HCT116 (cell line): ENCODE results near the gene TOX2. TPM values are rescaled to one million over a fixed set of nuclear protein-coding genes. Genes with fewer than 3 reads are reported as not detected.

Source experiments
- ATAC-seq: fragments of 200-7000 bp; cut with Tn5 transposase; 2 replicates; pipeline ENCODE4 v1.9.1; 2020; ENCODE audit warnings: mild to moderate bottlenecking, moderate library complexity
- BruUV-seq: library from RNA; stranded (reverse); fragments of 400-500 nt; replicated peaks from 2 replicates; lab custom pipeline; 2021; lab: Mats Ljungman, UMichigan
- CTCF ChIA-PET: fragments of 300-600 bp; sonication (Branson Sonifier 250); formaldehyde crosslinking; loops from one replicate; lab custom pipeline; 2021; ENCODE audit warnings: antibody characterized with exemption; lab: Charles Lee
- POLR2A ChIA-PET: fragments of 300-600, 350-600 bp; sonication (Branson Sonifier 250); formaldehyde crosslinking; loops from one replicate; lab custom pipeline; 2021; ENCODE audit warnings: antibody characterized with exemption; lab: Charles Lee
- RAD21 ChIA-PET, 2 experiments: fragments of 300-600 bp; sonication (Branson Sonifier 250); formaldehyde crosslinking; loops; one replicate each; lab custom pipeline; 2023; ENCODE audit warnings: low total read pairs in 2 of 2; ENCODE audit not compliant: uncharacterized antibody in 2 of 2, unreplicated experiment in 2 of 2, low non-redundant PET in 1 of 2; lab: Charles Lee
- DNase-seq: peaks from one replicate; pipeline ENCODE4 v3.0.0-alpha.2; 2010; ENCODE audit warnings: low read depth, low spot score
- H2AFZ ChIP-seq: fragments of 200-600 bp; shearing (Covaris generic), sonication (generic); 2 replicates; pipeline ENCODE4 v1.6.1; 2017; ENCODE audit warnings: low read depth, mixed run types, mixed read lengths, antibody characterized with exemption, low read length; ENCODE audit not compliant: poor library complexity, severe bottlenecking
- H3K27ac ChIP-seq: 2 replicates; pipeline ENCODE4 v1.5.1; 2012; ENCODE audit warnings: low read depth, low read length
- H3K27me3 ChIP-seq: fragments of 200-600 bp; sonication (generic); 2 replicates; pipeline ENCODE4 v1.6.1; 2016; ENCODE audit warnings: mixed run types, low read length, mixed read lengths; ENCODE audit not compliant: insufficient read depth
- H3K36me3 ChIP-seq, 2 experiments: fragments of 200-500 bp in 1 of 2; fragments of 200-600 bp in 1 of 2; sonication (Bioruptor generic) in 1 of 2; sonication (generic) in 1 of 2; 2 replicates each; pipeline versions ENCODE4 v1.5.1 to v1.6.1; 2014 to 2016; ENCODE audit warnings: low read length in 2 of 2, inconsistent platforms in 1 of 2, mixed read lengths in 1 of 2, mixed run types in 1 of 2; ENCODE audit not compliant: insufficient read depth in 2 of 2, control insufficient read depth in 1 of 2
- H3K4me1 ChIP-seq, 2 experiments: fragments of 200-600 bp in 1 of 2; sonication (generic) in 1 of 2; 2 replicates each; pipeline versions ENCODE4 v1.5.1 to v1.6.1; 2012 to 2017; ENCODE audit warnings: low read length in 2 of 2, inconsistent platforms in 1 of 2, mild to moderate bottlenecking in 1 of 2, mixed read lengths in 1 of 2, mixed run types in 1 of 2, moderate library complexity in 1 of 2; ENCODE audit not compliant: insufficient read depth in 2 of 2, control insufficient read depth in 1 of 2
- H3K4me2 ChIP-seq: fragments of 200-600 bp; sonication (generic); 2 replicates; pipeline ENCODE4 v1.6.1; 2017; ENCODE audit warnings: mixed run types, low read length, mixed read lengths
- H3K4me3 ChIP-seq, 2 experiments: fragments of 200-600 bp in 1 of 2; sonication (generic) in 1 of 2; replicated peaks in 1 of 2; 2 replicates each; pipeline ENCODE4 v1.5.1; 2011 to 2016; ENCODE audit warnings: low read length in 2 of 2, control low read depth in 1 of 2, low read depth in 1 of 2, mild to moderate bottlenecking in 1 of 2, mixed read lengths in 1 of 2, mixed run types in 1 of 2
- H3K79me2 ChIP-seq: fragments of 200-600 bp; sonication (generic); 2 replicates; pipeline ENCODE4 v1.6.1; 2017; ENCODE audit warnings: mild to moderate bottlenecking, mixed run types, low read length, moderate library complexity, mixed read lengths; ENCODE audit not compliant: insufficient read depth
- H3K9ac ChIP-seq: fragments of 200-600 bp; sonication (generic); 2 replicates; pipeline ENCODE4 v1.6.1; 2016; ENCODE audit warnings: low read length, mixed read lengths
- H3K9me2 ChIP-seq: fragments of 200-600 bp; sonication (generic), shearing (Covaris generic); 2 replicates; pipeline ENCODE4 v1.6.1; 2017; ENCODE audit warnings: mixed run types, mild to moderate bottlenecking, moderate library complexity; ENCODE audit not compliant: insufficient read depth
- H3K9me3 ChIP-seq, 2 experiments: fragments of 200-500 bp in 1 of 2; fragments of 200-600 bp in 1 of 2; sonication (Bioruptor generic) in 1 of 2; sonication (generic) in 1 of 2; 2 replicates each; pipeline ENCODE4 v1.6.1; 2014 to 2017; ENCODE audit warnings: low read length in 2 of 2, mixed read lengths in 2 of 2, inconsistent platforms in 1 of 2, low read depth in 1 of 2, mild to moderate bottlenecking in 1 of 2, mixed run types in 1 of 2, moderate library complexity in 1 of 2; ENCODE audit not compliant: control insufficient read depth in 1 of 2, insufficient read depth in 1 of 2
- H4K20me1 ChIP-seq: fragments of 200-600 bp; sonication (generic), shearing (Covaris generic); 2 replicates; pipeline ENCODE4 v1.6.1; 2017; ENCODE audit warnings: mixed run types, mild to moderate bottlenecking, moderate library complexity; ENCODE audit not compliant: insufficient read depth
- CBX3 ChIP-seq: IDR thresholded peaks from 2 replicates; pipeline ENCODE4 v1.6.1; 2012; ENCODE audit warnings: low read depth
- EGR1 ChIP-seq: IDR thresholded peaks from 2 replicates; pipeline ENCODE4 v1.6.1; 2012; ENCODE audit warnings: low read depth
- ELF1 ChIP-seq: IDR thresholded peaks from 2 replicates; pipeline ENCODE4 v1.6.1; 2012; ENCODE audit warnings: low read depth, borderline replicate concordance
- intact Hi-C: fragments of 100-400 bp; cut with micrococcal nuclease; formaldehyde crosslinking; loops from 2 replicates; pipeline ENCODE4 v1.10.0; 2022
- total RNA-seq: library from RNA; stranded (reverse); gene quantifications from one replicate; pipeline ENCODE4 v1.2.1, GENCODE V29; 2021; ENCODE audit not compliant: unreplicated experiment

The TOX2 gene
- total RNA-seq, 1 experiment from 2014 or later: 39.6 TPM

DNA sequence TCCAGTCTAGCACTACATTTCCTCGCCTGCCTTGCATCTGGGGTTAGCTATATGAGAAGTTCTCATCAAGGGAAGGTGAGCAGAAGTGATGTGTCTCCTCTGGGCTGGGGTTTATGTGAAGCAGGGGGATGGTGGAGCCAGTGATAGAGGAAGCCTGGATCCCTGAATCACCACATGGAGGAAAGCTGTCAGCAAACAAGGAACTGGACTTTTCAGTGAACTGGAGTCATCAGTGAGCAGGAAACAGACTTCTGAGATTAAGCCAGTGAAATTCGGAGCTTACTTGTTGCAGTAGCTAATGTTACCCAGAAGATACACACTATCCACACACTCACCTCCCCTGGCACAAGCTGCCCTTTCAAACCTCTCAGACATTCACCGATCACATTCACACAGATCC lies 13.4 kb upstream of the TOX2 start:
- no peak overlapping the region for H2AFZ ChIP-seq
- intact Hi-C loops: no loop called here
- no peaks in the 10 kb centered on the region for H3K27me3 ChIP-seq
- TF ChIP-seq CBX3: 0 out of 2 replicates have a peak, but pooled peaks have one; percentile 18
- TF ChIP-seq EGR1: no peak
- RAD21 ChIA-PET: no interaction called here
- no peaks in the 10 kb centered on the region for H3K36me3 ChIP-seq
- POLR2A ChIA-PET: no interaction called here
- no peaks in the 10 kb centered on the region for H3K79me2 ChIP-seq
- no peak overlapping the region for H3K4me3 ChIP-seq
- CTCF ChIA-PET: no interaction called here
- no peaks in the 10 kb centered on the region for H3K9me2 ChIP-seq
- DNase-seq (no peak), ATAC-seq (no peak)
- H3K4me1 ChIP-seq: no peaks in the 10 kb centered on the region
- H3K4me2 ChIP-seq: no peak overlapping the region
- H4K20me1 ChIP-seq: no peaks in the 10 kb centered on the region
- no peak overlapping the region for H3K27ac ChIP-seq
- H3K9me3 ChIP-seq: peaks cover 0 to 8% of the 10 kb centered on the region in 2 experiments; a peak in 1 of 4 replicates
- H3K9ac ChIP-seq: no peak overlapping the region
- no TSS peak for BruUV-seq

DNA sequence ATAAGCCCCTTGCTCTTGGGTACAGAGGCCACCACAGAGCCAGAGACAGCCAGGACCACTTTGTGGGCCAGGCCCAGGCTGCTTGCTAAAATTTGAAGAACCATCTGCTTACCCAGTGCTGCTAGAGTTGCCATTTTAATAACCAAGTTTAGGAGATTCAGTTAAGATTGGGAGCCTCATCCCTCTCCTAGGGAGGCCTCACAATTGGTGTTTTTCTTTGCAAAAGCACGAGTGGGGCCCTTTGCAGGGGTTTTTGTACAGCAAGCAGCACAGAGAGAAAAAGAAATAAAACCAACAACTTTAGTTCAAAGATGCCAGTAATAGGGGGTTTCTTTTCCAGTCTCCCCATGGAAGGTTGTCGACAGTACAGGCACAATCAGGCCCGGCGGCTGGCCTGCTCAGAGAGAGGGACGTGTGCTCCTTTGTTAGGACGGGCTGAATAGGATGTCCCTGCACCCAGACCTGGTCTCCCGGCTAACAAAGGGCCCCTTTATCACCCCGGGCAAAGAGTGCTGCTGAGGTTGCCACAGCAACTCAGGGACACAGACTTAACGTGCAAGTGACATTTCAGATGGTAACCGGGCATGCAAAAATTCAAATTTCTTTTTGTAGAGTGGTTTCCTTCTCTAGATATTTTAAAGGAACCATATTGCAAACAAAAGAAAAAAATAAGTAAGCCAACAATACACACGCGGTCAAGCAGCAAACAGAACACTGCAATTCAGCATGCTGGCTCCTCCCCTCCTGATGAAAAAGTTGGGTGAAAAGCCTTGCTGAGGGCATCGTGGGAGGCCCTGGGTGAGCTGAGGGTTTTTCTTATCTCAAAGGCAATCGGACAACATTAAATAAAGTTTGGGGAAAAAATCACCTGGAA lies 10.5 kb upstream of the TOX2 start:
- H3K27ac ChIP-seq: no peak overlapping the region
- H3K36me3 ChIP-seq: no peaks in the 10 kb centered on the region
- intact Hi-C loops: no loop called here
- no peak for ATAC-seq
- POLR2A ChIA-PET: no interaction called here
- CTCF ChIA-PET: no interaction called here
- no peaks in the 10 kb centered on the region for H4K20me1 ChIP-seq
- no peaks in the 10 kb centered on the region for H3K79me2 ChIP-seq
- no peak overlapping the region for H3K4me2 ChIP-seq
- H3K9me3 ChIP-seq: peaks cover 0 to 8% of the 10 kb centered on the region in 2 experiments; a peak in 1 of 4 replicates
- H2AFZ ChIP-seq: no peak overlapping the region
- no peaks in the 10 kb centered on the region for H3K4me1 ChIP-seq
- no peak overlapping the region for H3K9ac ChIP-seq
- no peak for TF ChIP-seq ELF1
- H3K27me3 ChIP-seq: no peaks in the 10 kb centered on the region
- no peak overlapping the region for H3K4me3 ChIP-seq
- BruUV-seq: no TSS peak
- RAD21 ChIA-PET: no interaction called here
- DNase-seq: no peak
- no peaks in the 10 kb centered on the region; the same call in 1 of the 2 replicates for H3K9me2 ChIP-seq
